Astrocyte of the spinal cord (primary cell): ENCODE results near the gene IL26.
"Not testable (repeated sequence)": the region's sequence is repeated elsewhere in the genome, so short reads cannot be mapped to it uniquely, and the experiment has no call there.

Experiments
- DNase-seq: peaks from one replicate; pipeline ENCODE4 v3.0.0; 2011; ENCODE audit warnings: low read depth, low spot score
- H3K4me3 ChIP-seq: 2 replicates; pipeline ENCODE4 v1.5.1; 2011; ENCODE audit warnings: low read depth, mild to moderate bottlenecking, low read length, moderate library complexity
- CTCF ChIP-seq: IDR thresholded peaks from 2 replicates; pipeline ENCODE4 v1.5.1; 2012; ENCODE audit warnings: low read depth, mild to moderate bottlenecking, low read length, inconsistent platforms
- in situ Hi-C: cut with HindIII; loops from 2 replicates; pipeline ENCODE4 v1.10.0; 2017; ENCODE audit warnings: low sequenced_read_pairs

Gene IL26

DNA sequence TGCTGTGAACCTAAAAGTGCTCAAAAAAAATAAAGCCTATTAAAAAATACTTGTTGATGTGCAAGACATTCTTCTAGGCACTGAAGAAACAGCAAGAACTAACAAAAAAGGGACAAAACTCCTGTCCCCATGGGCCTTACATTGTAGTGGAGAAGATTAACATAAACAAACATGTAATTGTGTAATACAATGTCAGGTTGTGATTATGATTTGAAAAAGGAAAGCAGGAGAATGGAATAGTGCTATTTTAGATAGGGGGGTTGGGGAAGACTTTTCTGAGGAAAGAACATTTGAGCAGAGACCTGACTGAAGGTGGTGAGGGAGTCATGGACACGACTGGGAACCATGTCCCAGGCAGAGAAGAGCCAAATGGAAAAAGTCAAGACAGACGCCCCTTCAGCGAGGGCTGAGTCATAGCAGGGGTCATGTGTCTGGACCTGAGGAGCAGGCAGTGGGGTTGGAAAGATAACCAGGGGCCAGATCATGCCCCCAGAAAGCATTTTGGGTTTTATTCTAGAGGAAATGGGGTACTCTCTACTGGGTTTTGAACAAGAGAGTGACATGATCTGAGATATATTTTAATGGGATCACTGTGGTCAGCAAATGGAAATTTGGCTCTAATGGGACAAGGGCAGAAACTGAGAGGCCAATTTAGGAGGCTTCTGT lies 46.7 kb downstream of the IL26 start:
- no peak for TF ChIP-seq CTCF
- in situ Hi-C loops = no loop called here
- H3K4me3 ChIP-seq = no peak overlapping the region
- no peak for DNase-seq

- TF ChIP-seq CTCF = no peak
- no peak for DNase-seq
- in situ Hi-C loops = no loop called here
- no peak overlapping the region for H3K4me3 ChIP-seq
Measured at GRCh38 chr12:68178184-68178583, 47.4 kb downstream of the IL26 start.

DNA sequence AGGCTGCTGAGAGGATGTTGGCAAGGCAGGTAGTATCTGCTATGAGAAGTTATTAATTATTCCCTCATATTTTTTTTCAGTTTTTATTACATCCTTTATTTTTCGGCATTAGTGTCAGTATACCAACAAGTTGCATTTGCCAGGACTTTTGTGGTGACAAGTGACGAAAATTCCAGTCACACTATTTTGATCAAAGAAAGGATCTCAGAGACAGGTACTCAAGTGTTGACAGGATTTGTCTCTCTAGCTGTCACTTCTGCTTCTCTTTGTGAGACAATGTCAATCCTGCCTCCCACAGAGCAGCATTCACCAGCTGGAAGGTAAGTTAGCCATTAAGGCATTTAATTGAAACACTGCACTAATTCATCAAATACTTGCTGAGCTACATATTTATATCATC lies 48.0 kb downstream of the IL26 start:
- in situ Hi-C loops = no loop called here
- DNase-seq = no peak
- H3K4me3 ChIP-seq = no peak overlapping the region
- TF ChIP-seq CTCF = no peak

GRCh38 chr12:68176257-68176656 lies 49.4 kb downstream of the IL26 start:
- in situ Hi-C loops = no loop called here
- TF ChIP-seq CTCF = no peak

DNA sequence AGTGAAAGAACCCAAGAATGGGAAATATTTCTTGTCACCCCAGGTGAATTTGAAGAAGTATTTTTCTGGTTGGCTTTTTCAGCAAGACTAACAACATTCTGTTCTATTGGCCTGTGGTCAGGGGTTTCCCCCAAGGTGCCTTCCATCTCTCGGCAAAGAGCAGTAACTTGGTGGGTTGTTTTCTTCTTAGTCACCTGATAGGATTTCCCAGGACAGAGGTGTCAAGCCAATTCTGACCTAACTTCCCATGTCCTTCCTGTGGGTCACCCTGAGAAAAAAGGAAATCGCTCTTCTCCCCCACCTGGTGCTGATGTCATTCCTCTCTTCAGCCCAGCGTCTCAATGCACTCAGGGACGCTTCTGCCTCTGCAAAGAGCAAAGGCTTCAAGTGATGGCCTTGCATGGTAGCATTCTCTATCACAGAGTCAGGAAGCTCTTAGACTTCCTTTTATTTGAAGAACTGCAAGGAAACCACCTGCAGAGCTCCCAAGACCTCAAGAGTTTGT lies 50.0 kb downstream of the IL26 start:
- H3K4me3 ChIP-seq = no peak overlapping the region
- in situ Hi-C loops = no loop called here
- DNase-seq = no peak
- TF ChIP-seq CTCF = no peak

More at GRCh38 chr12:68176257-68176656, 49.4 kb downstream of the IL26 start:
- no peak for DNase-seq
- no peak overlapping the region for H3K4me3 ChIP-seq

- DNase-seq, H3K4me3 ChIP-seq, in situ Hi-C loops: not testable (repeated sequence)
Measured at GRCh38 chr12:68174761-68175160, 50.8 kb downstream of the IL26 start.

- DNase-seq = no peak
- no peak overlapping the region for H3K4me3 ChIP-seq
- in situ Hi-C loops = no loop called here
- TF ChIP-seq CTCF = no peak
Measured at GRCh38 chr12:68173792-68174191, 51.8 kb downstream of the IL26 start.
